Neural cell (in vitro differentiated cells): ENCODE results near the gene DLST.

Experiments
- EP300 ChIP-seq: fragments of 450-650 bp; conservative IDR thresholded peaks from 2 replicates; pipeline ENCODE4 v1.6.1; 2014; ENCODE audit warnings: antibody characterized with exemption, mild to moderate bottlenecking, moderate library complexity; ENCODE audit not compliant: poor library complexity, severe bottlenecking
- EZH2 ChIP-seq: fragments of 200-600, 300-800 bp; shearing (Covaris generic), sonication (generic); IDR thresholded peaks from 2 replicates; pipeline ENCODE4 v1.6.1; 2014; ENCODE audit warnings: antibody characterized with exemption, low read length, borderline replicate concordance, mild to moderate bottlenecking; ENCODE audit not compliant: insufficient read depth, poor library complexity, severe bottlenecking
- TF ChIP-seq, protein P1 (sequence below): IDR thresholded peaks from 2 replicates; pipeline ENCODE4 v1.6.1; 2012; ENCODE audit warnings: borderline replicate concordance
- TF ChIP-seq, protein P2 (sequence below): fragments of 450-650 bp; IDR thresholded peaks from 2 replicates; pipeline ENCODE4 v1.5.1; 2014; ENCODE audit warnings: antibody characterized with exemption, mild to moderate bottlenecking, moderate library complexity; ENCODE audit not compliant: poor library complexity, severe bottlenecking

- TF ChIP-seq, protein P1, sequence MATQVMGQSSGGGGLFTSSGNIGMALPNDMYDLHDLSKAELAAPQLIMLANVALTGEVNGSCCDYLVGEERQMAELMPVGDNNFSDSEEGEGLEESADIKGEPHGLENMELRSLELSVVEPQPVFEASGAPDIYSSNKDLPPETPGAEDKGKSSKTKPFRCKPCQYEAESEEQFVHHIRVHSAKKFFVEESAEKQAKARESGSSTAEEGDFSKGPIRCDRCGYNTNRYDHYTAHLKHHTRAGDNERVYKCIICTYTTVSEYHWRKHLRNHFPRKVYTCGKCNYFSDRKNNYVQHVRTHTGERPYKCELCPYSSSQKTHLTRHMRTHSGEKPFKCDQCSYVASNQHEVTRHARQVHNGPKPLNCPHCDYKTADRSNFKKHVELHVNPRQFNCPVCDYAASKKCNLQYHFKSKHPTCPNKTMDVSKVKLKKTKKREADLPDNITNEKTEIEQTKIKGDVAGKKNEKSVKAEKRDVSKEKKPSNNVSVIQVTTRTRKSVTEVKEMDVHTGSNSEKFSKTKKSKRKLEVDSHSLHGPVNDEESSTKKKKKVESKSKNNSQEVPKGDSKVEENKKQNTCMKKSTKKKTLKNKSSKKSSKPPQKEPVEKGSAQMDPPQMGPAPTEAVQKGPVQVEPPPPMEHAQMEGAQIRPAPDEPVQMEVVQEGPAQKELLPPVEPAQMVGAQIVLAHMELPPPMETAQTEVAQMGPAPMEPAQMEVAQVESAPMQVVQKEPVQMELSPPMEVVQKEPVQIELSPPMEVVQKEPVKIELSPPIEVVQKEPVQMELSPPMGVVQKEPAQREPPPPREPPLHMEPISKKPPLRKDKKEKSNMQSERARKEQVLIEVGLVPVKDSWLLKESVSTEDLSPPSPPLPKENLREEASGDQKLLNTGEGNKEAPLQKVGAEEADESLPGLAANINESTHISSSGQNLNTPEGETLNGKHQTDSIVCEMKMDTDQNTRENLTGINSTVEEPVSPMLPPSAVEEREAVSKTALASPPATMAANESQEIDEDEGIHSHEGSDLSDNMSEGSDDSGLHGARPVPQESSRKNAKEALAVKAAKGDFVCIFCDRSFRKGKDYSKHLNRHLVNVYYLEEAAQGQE, result no peak
- TF ChIP-seq, protein P2, sequence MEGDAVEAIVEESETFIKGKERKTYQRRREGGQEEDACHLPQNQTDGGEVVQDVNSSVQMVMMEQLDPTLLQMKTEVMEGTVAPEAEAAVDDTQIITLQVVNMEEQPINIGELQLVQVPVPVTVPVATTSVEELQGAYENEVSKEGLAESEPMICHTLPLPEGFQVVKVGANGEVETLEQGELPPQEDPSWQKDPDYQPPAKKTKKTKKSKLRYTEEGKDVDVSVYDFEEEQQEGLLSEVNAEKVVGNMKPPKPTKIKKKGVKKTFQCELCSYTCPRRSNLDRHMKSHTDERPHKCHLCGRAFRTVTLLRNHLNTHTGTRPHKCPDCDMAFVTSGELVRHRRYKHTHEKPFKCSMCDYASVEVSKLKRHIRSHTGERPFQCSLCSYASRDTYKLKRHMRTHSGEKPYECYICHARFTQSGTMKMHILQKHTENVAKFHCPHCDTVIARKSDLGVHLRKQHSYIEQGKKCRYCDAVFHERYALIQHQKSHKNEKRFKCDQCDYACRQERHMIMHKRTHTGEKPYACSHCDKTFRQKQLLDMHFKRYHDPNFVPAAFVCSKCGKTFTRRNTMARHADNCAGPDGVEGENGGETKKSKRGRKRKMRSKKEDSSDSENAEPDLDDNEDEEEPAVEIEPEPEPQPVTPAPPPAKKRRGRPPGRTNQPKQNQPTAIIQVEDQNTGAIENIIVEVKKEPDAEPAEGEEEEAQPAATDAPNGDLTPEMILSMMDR, result no peak
- no peak for TF ChIP-seq EZH2
- no peak for TF ChIP-seq EP300
These were observed 21.4 kb downstream of the DLST start for GRCh38 chr14:74902941-74903705.
